Omental fat pad (tissue), 4 donors: ENCODE results near the gene SP7. TPM values are rescaled to one million over a fixed set of nuclear protein-coding genes. Genes with fewer than 3 reads are reported as not detected.

ENCODE experiments used
- ATAC-seq: fragments of 150-250 bp; one replicate; pipeline ENCODE4 v1.9.1; 2016; ENCODE audit warnings: mild to moderate bottlenecking, moderate library complexity; ENCODE audit not compliant: low FRiP score
- DNase-seq: peaks from one replicate; pipeline ENCODE4 v3.0.0-alpha.2; 2019; ENCODE audit warnings: low spot score
- total RNA-seq, 4 donors: library from RNA; depleted of rRNA; stranded (reverse); fragments of >200 nt; gene quantifications; one replicate each; pipeline ENCODE4 v1.1.0, GENCODE V29; 2016
- TF ChIP-seq, protein P1 (sequence below), 3 donors: fragments of 450-650 bp; IDR thresholded peaks; one replicate each; pipeline ENCODE4 v1.5.1; 2016 to 2017; ENCODE audit warnings: antibody characterized with exemption in 3 of 3, mild to moderate bottlenecking in 3 of 3, moderate library complexity in 2 of 3

SP7 gene
- total RNA-seq, 4 donors from 2014 or later = not detected

DNA sequence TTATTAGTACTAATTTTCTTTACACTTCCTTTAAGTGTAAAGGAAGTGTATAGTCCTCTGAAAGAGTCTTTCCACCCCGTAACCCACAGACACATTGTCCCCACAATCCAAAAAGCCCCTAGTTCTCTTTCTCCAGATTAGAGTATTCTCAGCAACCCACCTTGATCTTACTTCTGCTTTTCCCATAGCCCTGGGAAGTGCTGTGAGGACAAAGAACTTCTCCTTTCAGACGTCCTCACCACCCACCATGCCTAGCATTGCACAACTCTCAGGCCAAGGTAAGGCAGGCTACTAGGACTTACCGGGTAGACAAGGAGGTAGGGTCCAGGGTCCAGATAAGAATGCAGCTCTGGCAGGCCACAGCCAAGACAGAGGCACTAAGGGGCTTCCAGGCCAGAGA, 22.2 kb downstream of the SP7 start:
- ATAC-seq (no peak), DNase-seq (no peak)
- TF ChIP-seq, protein P1, sequence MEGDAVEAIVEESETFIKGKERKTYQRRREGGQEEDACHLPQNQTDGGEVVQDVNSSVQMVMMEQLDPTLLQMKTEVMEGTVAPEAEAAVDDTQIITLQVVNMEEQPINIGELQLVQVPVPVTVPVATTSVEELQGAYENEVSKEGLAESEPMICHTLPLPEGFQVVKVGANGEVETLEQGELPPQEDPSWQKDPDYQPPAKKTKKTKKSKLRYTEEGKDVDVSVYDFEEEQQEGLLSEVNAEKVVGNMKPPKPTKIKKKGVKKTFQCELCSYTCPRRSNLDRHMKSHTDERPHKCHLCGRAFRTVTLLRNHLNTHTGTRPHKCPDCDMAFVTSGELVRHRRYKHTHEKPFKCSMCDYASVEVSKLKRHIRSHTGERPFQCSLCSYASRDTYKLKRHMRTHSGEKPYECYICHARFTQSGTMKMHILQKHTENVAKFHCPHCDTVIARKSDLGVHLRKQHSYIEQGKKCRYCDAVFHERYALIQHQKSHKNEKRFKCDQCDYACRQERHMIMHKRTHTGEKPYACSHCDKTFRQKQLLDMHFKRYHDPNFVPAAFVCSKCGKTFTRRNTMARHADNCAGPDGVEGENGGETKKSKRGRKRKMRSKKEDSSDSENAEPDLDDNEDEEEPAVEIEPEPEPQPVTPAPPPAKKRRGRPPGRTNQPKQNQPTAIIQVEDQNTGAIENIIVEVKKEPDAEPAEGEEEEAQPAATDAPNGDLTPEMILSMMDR (IDR thresholded peaks at IDR 0.05) = no peak

DNA sequence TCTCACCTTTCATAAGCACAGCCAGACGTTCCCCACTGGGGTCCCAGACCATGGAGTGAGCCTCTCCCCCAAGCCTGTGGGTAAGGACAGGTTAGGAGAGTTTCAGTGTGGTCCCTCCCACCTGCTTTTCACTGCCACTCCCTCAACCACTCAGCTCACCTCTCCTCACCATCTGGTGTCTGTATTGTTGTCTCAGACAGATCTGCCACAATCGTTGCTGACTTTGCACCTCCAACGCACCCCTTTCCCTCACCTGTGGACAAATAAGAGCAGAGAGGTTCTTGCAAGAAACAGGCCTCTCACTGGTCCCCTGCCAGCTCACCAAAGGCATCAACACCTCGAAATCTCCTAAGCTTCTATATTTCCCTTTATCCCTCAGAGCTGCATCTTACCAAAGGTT, 27.9 kb downstream of the SP7 start:
- TF ChIP-seq, protein P1 (IDR thresholded peaks at IDR 0.05) = no peak
- ATAC-seq (no peak), DNase-seq (no peak)

- DNase-seq = no peak
- ATAC-seq = no peak
- TF ChIP-seq, protein P1 (IDR thresholded peaks at IDR 0.05) = no peak
Measured at GRCh38 chr12:53306826-53307225, 29.3 kb downstream of the SP7 start.

DNA sequence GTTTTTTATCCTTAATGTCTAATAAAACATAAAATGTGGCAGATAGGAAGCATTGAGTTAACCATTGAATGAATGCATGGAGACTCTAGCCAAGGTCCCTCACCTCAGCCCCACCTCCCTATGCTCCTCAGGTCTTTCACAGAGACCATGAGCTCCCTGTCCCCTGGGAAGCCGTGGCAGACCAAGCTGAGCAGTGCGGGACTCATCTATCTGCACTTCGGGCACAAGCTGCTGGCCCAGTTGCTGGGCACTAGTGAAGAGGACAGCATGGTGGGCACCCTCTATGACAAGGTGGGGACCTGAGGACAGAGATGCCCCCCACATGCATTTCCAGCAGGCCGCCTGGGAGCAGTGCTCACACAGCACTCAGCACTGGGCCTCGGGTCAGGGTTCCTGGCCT, 33.3 kb downstream of the SP7 start:
- TF ChIP-seq, protein P1 (IDR thresholded peaks at IDR 0.05) = no peak
- DNase-seq = no peak
- no peak for ATAC-seq

DNA sequence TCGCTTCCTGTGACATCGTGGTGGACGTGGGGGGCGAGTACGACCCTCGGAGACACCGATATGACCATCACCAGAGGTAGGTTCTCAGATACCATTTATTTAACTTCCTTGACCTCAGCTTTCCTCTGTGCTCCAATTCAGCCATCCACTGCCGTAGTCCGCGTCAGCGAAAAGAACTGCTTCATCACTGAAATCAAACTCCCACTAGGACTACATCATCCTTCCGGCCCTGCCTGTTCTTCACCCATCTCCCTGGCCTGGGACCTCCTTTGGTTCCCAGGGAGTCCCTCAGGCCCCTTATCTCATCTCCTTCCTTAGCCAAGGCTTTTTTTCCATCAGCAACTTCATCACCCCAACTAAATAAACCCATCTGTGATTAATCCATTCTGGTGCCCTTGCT, 36.0 kb downstream of the SP7 start:
- TF ChIP-seq, protein P1 (IDR thresholded peaks at IDR 0.05) = no peak
- ATAC-seq = no peak
- no peak for DNase-seq

DNA sequence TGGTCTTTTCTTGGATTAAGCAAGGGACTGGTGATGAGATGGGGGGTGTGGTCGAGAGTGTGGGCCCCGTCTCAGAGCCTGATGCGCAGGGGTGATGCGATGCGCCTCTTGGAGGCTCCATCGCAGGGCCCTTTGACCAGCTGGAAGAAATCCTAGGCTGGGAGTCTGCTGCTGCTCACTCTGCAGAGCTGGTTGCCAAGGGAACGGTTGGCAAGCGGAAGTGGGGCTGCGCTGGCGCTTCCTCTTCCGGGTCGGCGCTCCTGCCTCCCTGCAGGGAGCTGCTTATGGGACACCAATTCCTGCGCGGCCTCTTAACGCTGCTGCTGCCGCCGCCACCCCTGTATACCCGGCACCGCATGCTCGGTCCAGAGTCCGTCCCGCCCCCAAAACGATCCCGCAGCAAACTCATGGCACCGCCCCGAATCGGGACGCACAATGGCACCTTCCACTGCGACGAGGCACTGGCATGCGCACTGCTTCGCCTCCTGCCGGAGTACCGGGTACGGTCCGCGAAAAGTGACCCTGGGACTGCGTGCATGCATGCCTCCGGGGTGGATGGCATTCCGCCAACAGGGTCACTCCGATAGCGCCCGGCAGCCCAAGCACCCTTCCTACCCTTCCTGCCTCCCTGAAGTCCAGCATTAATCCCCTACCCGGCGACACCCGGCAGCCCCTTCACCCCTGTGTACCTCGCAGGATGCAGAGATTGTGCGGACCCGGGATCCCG, 36.5 kb downstream of the SP7 start, which contains the start of gene MYG1:
TSS of gene MYG1 (plus strand) at position 242 of the 727 bp plus-strand sequence. CDS start at position 285, 43 bp downstream.
- ATAC-seq (peak; percentile 54), DNase-seq (peak; percentile 36)
- TF ChIP-seq, protein P1 (IDR thresholded peaks at IDR 0.05) = no peak

DNA sequence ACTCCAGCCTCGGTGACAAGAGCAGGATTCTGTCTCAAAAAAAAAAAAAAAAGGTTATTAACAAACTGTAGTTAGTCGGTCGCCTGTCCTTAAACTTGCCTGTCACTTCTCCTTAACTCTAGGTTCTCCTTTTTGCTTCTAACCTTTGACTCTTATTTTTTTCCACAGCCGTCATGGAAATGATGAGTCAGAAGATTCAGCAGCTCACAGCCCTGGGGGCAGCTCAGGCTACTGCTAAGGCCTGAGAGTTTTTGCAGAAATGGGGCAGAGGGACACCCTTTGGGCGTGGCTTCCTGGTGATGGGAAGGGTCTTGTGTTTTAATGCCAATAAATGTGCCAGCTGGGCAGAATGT, 37.1 kb downstream of the SP7 start:
- TF ChIP-seq, protein P1 (IDR thresholded peaks at IDR 0.05) = no peak
- ATAC-seq (peak; percentile 24), DNase-seq (no peak)
